A673 (cell line): Measurements from ENCODE around the gene LMAN2. TPM values are rescaled to one million over a fixed set of nuclear protein-coding genes. Genes with fewer than 3 reads are reported as not detected.

ENCODE experiments used
- BruUV-seq: library from RNA; stranded (reverse); fragments of 400-500 nt; replicated peaks from 2 replicates; lab custom pipeline; 2021; lab: Mats Ljungman, UMichigan
- CTCF ChIA-PET: fragments of 300-600 bp; sonication (Branson Sonifier 250); formaldehyde crosslinking; loops from one replicate; lab custom pipeline; 2022; ENCODE audit warnings: antibody characterized with exemption; lab: Charles Lee
- POLR2A ChIA-PET: fragments of 300-600 bp; sonication (Branson Sonifier 250); formaldehyde crosslinking; loops from one replicate; lab custom pipeline; 2022; ENCODE audit warnings: antibody characterized with exemption; ENCODE audit not compliant: low non-redundant PET; lab: Charles Lee
- DNase-seq: peaks from one replicate; pipeline ENCODE4 v3.0.0-alpha.2; 2015; ENCODE audit warnings: low spot score
- H3K27ac ChIP-seq: fragments of 200-600 bp; sonication (generic); 2 replicates; pipeline ENCODE4 v1.5.1; 2016; ENCODE audit warnings: mixed run types, low read depth, mild to moderate bottlenecking, mixed read lengths, antibody characterized with exemption, low read length; ENCODE audit not compliant: poor library complexity, severe bottlenecking
- H3K27me3 ChIP-seq: fragments of 200-600 bp; sonication (generic); replicated peaks from 2 replicates; pipeline ENCODE4 v1.6.1; 2017; ENCODE audit warnings: mixed run types, low read depth, mild to moderate bottlenecking, mixed read lengths, antibody characterized with exemption, low read length; ENCODE audit not compliant: insufficient read depth, poor library complexity
- H3K36me3 ChIP-seq: fragments of 200-600 bp; sonication (generic); 2 replicates; pipeline ENCODE4 v1.6.1; 2016; ENCODE audit warnings: mixed run types, mild to moderate bottlenecking, mixed read lengths, antibody characterized with exemption, low read length; ENCODE audit not compliant: insufficient read depth, poor library complexity, severe bottlenecking
- H3K4me1 ChIP-seq: fragments of 200-600 bp; sonication (generic); 2 replicates; pipeline ENCODE4 v1.6.1; 2017; ENCODE audit warnings: mixed run types, mild to moderate bottlenecking, mixed read lengths, antibody characterized with exemption, low read length; ENCODE audit not compliant: insufficient read depth, poor library complexity, severe bottlenecking
- H3K4me3 ChIP-seq: fragments of 200-600 bp; sonication (generic); 2 replicates; pipeline ENCODE4 v1.5.1; 2016; ENCODE audit warnings: low read depth, mixed run types, mild to moderate bottlenecking, mixed read lengths, low read length; ENCODE audit not compliant: poor library complexity, severe bottlenecking
- H3K9me3 ChIP-seq: fragments of 200-600 bp; sonication (generic); 2 replicates; pipeline ENCODE4 v1.6.1; 2016; ENCODE audit warnings: mixed run types, low read depth, mild to moderate bottlenecking, mixed read lengths, antibody characterized with exemption, low read length; ENCODE audit not compliant: poor library complexity, severe bottlenecking
- CTCF ChIP-seq: fragments of 300-800, 200-600 bp; sonication (generic); conservative IDR thresholded peaks from 2 replicates; pipeline ENCODE4 v1.5.1; 2017; ENCODE audit warnings: low read depth, mild to moderate bottlenecking, antibody characterized with exemption, low read length, moderate library complexity, mixed read lengths
- EZH2 ChIP-seq: fragments of 200-600 bp; sonication (generic); IDR thresholded peaks from 2 replicates; pipeline ENCODE4 v1.6.1; 2017; ENCODE audit warnings: borderline replicate concordance, low read depth, mild to moderate bottlenecking, mixed read lengths, antibody characterized with exemption, low read length; ENCODE audit not compliant: poor library complexity, severe bottlenecking
- intact Hi-C: fragments of 100-400 bp; cut with micrococcal nuclease; formaldehyde crosslinking; loops from one replicate; pipeline ENCODE4 v1.10.0; 2022; ENCODE audit not compliant: unreplicated experiment
- total RNA-seq: library from RNA; stranded (reverse); gene quantifications from 2 replicates; pipeline ENCODE4 v1.2.3, GENCODE V29; 2021

Gene LMAN2
- total RNA-seq, 1 experiment from 2014 or later = 98.4 TPM

- Histone ChIP-seq H3K9me3 (no peaks in the 10 kb centered on the region), H3K27me3 (no peaks in the 10 kb centered on the region), H3K36me3 (peaks cover 32% of the 10 kb centered on the region), H3K4me1 (peaks cover 11% of the 10 kb centered on the region), H3K27ac (peak overlapping the region; percentile 87), H3K4me3 (peak overlapping the region; percentile 88)
- intact Hi-C loops = loop anchor here (2.0 kb wide), 1 partner anchor 150 kb away; no protein-coding TSS in a partner anchor
- ChIA-PET CTCF (interaction anchor here (0.6 kb wide), 1 partner anchor 128 kb away, joined by 4 read pairs; no protein-coding TSS in a partner anchor), POLR2A (no interaction called here)
- TF ChIP-seq CTCF (no peak), EZH2 (no peak)
- no peak for DNase-seq
- BruUV-seq = no TSS peak
Observed at GRCh38 chr5:177304392-177305119, 46.9 kb downstream of the LMAN2 start.

GRCh38 chr5:177303925-177304391 lies 47.5 kb downstream of the LMAN2 start:
- BruUV-seq = TSS peak; percentile 70
- TF ChIP-seq EZH2 (no peak), CTCF (no peak)

GRCh38 chr5:177303121-177303924 lies 48.1 kb downstream of the LMAN2 start, which contains the start of the genes PRELID1 and RAB24:
TSS of gene PRELID1 (plus strand) at chr5:177303799. CDS start at chr5:177303986, 187 bp downstream.
TSS of gene RAB24 (minus strand) at chr5:177303719. CDS start at chr5:177303288, 431 bp downstream.
- Histone ChIP-seq H3K27ac (peak within 1 kb of the TSS; percentile 87), H3K9me3 (no peaks in the 10 kb centered on the region), H3K4me1 (peaks cover 10% of the 10 kb centered on the region), H3K36me3 (peaks cover 32% of the 10 kb centered on the region), H3K4me3 (peak within 1 kb of the TSS; percentile 88), H3K27me3 (no peaks in the 10 kb centered on the region)
- no TSS peak for BruUV-seq
- ChIA-PET CTCF (no interaction called here), POLR2A (no interaction called here)
- peak; percentile 87 for DNase-seq
- intact Hi-C loops = no loop called here
- peak; percentile 39; the same call in 1 of the 2 replicates for TF ChIP-seq CTCF
- TF ChIP-seq EZH2 = no peak

More at GRCh38 chr5:177303925-177304391, 47.5 kb downstream of the LMAN2 start:
- DNase-seq = no peak
- peaks cover 32% of the 10 kb centered on the region for H3K36me3 ChIP-seq
- no peaks in the 10 kb centered on the region for H3K27me3 ChIP-seq
- peak overlapping the region; percentile 88 for H3K4me3 ChIP-seq
- H3K9me3 ChIP-seq = no peaks in the 10 kb centered on the region
- intact Hi-C loops = loop anchor here (2.0 kb wide), 1 partner anchor 151 kb away; no protein-coding TSS in a partner anchor
- H3K27ac ChIP-seq = peak overlapping the region; percentile 87
- CTCF ChIA-PET = no interaction called here
- H3K4me1 ChIP-seq = peaks cover 10% of the 10 kb centered on the region
- POLR2A ChIA-PET = no interaction called here
